ENCODE results near the gene GTPBP8. TPM values are rescaled to one million over a fixed set of nuclear protein-coding genes. Genes with fewer than 3 reads are reported as not detected.

GTPBP8 gene
- total and polyA plus RNA-seq, 2 donors (not counting 3 experiments of a cell fraction or from before 2014, with no cell fraction given) = 13.7 to 20.2 TPM

- dilution Hi-C loops (cut with MboI; ENCODE audit: extremely low pct_ligation_motif_present, low sequenced_read_pairs) (no loop called here), intact Hi-C loops (cut with micrococcal nuclease) (loop anchor here (5.0 kb wide), 2 partner anchors 397 to 588 kb away; partner anchors contain the start of gene CCDC80)
- Histone ChIP-seq H3K4me1 (ENCODE audit: control insufficient read depth, extremely low read depth, insufficient read depth, low read length) (no peaks in the 10 kb centered on the region), H3K27me3 (ENCODE audit: control insufficient read depth in 2 of 2, insufficient read depth in 2 of 2, low read length in 2 of 2) (peaks cover 3 to 10% of the 10 kb centered on the region in 2 experiments), H3K9ac (replicated peaks; ENCODE audit: extremely low read depth, insufficient read depth, low read length) (no peak overlapping the region), H3K4me2 (ENCODE audit: insufficient read depth, low read length) (no peak overlapping the region), H3K9me3 (replicated peaks; ENCODE audit: control insufficient read depth, insufficient read depth, low read length) (no peaks in the 10 kb centered on the region), H3K27ac (ENCODE audit: insufficient read depth, low read depth, low read length) (no peak overlapping the region), H3K79me2 (ENCODE audit: control insufficient read depth, insufficient read depth, low read length) (no peaks in the 10 kb centered on the region), H4K20me1 (replicated peaks; ENCODE audit: control insufficient read depth, extremely low read depth, insufficient read depth, low read length) (no peaks in the 10 kb centered on the region), H3K9me1 (replicated peaks; ENCODE audit: control insufficient read depth, extremely low read depth, insufficient read depth, low read length) (no peaks in the 10 kb centered on the region), H2AFZ (ENCODE audit: low read depth, low read length) (no peak overlapping the region), H3K4me3 (replicated peaks in 1 of 3; ENCODE audit: insufficient read depth in 1 of 3, low read depth in 1 of 3, low read length in 3 of 3) (no peak overlapping the region), H3K36me3 (ENCODE audit: control insufficient read depth in 2 of 2, extremely low read depth in 1 of 2, insufficient read depth in 2 of 2, low read length in 2 of 2) (no peaks in the 10 kb centered on the region)
- no TSS peak for BruUV-seq (replicated peaks)
- DNase-seq (ENCODE audit: low read depth, low spot score) (no peak), FAIRE-seq (no peak)
- ChIA-PET CTCF (no interaction called here), POLR2A (no interaction called here)
- no peak for TF ChIP-seq EZH2 (IDR thresholded peaks at IDR 0.05; ENCODE audit: borderline replicate concordance, low read depth, low read length, severe bottlenecking)
- TF ChIP-seq MAX (IDR thresholded peaks at IDR 0.05; ENCODE audit: insufficient read depth, insufficient read length) = no peak
- TF ChIP-seq POLR2A (IDR thresholded peaks at IDR 0.05; ENCODE audit: low read depth, low read length) = no peak
- no peak for TF ChIP-seq JUN (IDR thresholded peaks at IDR 0.05; ENCODE audit: borderline replicate concordance, insufficient read depth, insufficient read length, low read depth)
- TF ChIP-seq FOS (IDR thresholded peaks at IDR 0.05; ENCODE audit: borderline replicate concordance, insufficient read depth, low read length) = no peak
- no peak for TF ChIP-seq CTCF (IDR thresholded peaks at IDR 0.05; ENCODE audit: extremely low read depth in 1 of 2, insufficient read depth in 1 of 2, low read depth in 1 of 2, low read length in 2 of 2)
- TF ChIP-seq MYC (IDR thresholded peaks at IDR 0.05; ENCODE audit: low read depth, low read length) = no peak
- no peak for TF ChIP-seq GATA2 (IDR thresholded peaks at IDR 0.05; ENCODE audit: insufficient read depth, insufficient read length, low read depth, low read length)
- TF ChIP-seq POLR2AphosphoS5 (IDR thresholded peaks at IDR 0.05; ENCODE audit: insufficient read depth, low read depth, low read length) = no peak
Observed at GRCh38 chr3:113039546-113039945, 48.8 kb downstream of the GTPBP8 start.

All from endothelial cell of umbilical vein (primary cell).